Trophoblast cell (in vitro differentiated cells and primary cell): ENCODE data around the gene SERPINA3.

Source experiments
- DNase-seq, 2 donors: peaks; one replicate each; pipeline ENCODE4 v3.0.0-alpha.2; 2016
- H2AFZ ChIP-seq: 2 replicates; pipeline ENCODE4 v1.6.1; 2013; ENCODE audit warnings: low read length, moderate library complexity, mild to moderate bottlenecking; ENCODE audit not compliant: insufficient read depth, poor library complexity
- H2AK5ac ChIP-seq: 2 replicates; pipeline ENCODE4 v1.6.1; 2013; ENCODE audit warnings: mild to moderate bottlenecking, low read length
- H2BK120ac ChIP-seq: 2 replicates; pipeline ENCODE4 v1.6.1; 2013; ENCODE audit warnings: low read length, mild to moderate bottlenecking, moderate library complexity; ENCODE audit not compliant: insufficient read depth, poor library complexity
- H2BK12ac ChIP-seq: 2 replicates; pipeline ENCODE4 v1.6.1; 2013; ENCODE audit warnings: mild to moderate bottlenecking, low read length, moderate library complexity
- H2BK5ac ChIP-seq: 2 replicates; pipeline ENCODE4 v1.6.1; 2013; ENCODE audit warnings: low read length, low read depth, moderate library complexity, mild to moderate bottlenecking; ENCODE audit not compliant: poor library complexity
- H3K14ac ChIP-seq: 2 replicates; pipeline ENCODE4 v1.6.1; 2013; ENCODE audit warnings: mild to moderate bottlenecking, low read length
- H3K18ac ChIP-seq: 2 replicates; pipeline ENCODE4 v1.6.1; 2013; ENCODE audit warnings: mild to moderate bottlenecking, low read length
- H3K23ac ChIP-seq: 2 replicates; pipeline ENCODE4 v1.6.1; 2013; ENCODE audit warnings: low read length
- H3K27ac ChIP-seq: 2 replicates; pipeline ENCODE4 v1.5.1; 2013; ENCODE audit warnings: low read depth, mild to moderate bottlenecking, inconsistent platforms, low read length, moderate library complexity
- H3K27me3 ChIP-seq: 2 replicates; pipeline ENCODE4 v1.6.1; 2013; ENCODE audit warnings: inconsistent platforms, mild to moderate bottlenecking, low read length, moderate library complexity; ENCODE audit not compliant: insufficient read depth
- H3K36me3 ChIP-seq, 2 experiments: 1 replicate in 1 of 2; 2 replicates in 1 of 2; pipeline ENCODE4 v1.6.1; 2013; ENCODE audit warnings: low read length in 2 of 2, mild to moderate bottlenecking in 2 of 2, moderate library complexity in 1 of 2; ENCODE audit not compliant: insufficient read depth in 2 of 2, control insufficient read depth in 1 of 2
- H3K4ac ChIP-seq: 2 replicates; pipeline ENCODE4 v1.6.1; 2013; ENCODE audit warnings: low read depth, mild to moderate bottlenecking, low read length, moderate library complexity
- H3K4me1 ChIP-seq, 2 experiments: 1 replicate in 1 of 2; 2 replicates in 1 of 2; pipeline ENCODE4 v1.6.1; 2013; ENCODE audit warnings: low read length in 2 of 2, mild to moderate bottlenecking in 2 of 2, moderate library complexity in 1 of 2; ENCODE audit not compliant: insufficient read depth in 2 of 2, control insufficient read depth in 1 of 2
- H3K4me2 ChIP-seq: 2 replicates; pipeline ENCODE4 v1.6.1; 2013; ENCODE audit warnings: inconsistent platforms, mild to moderate bottlenecking, low read length, moderate library complexity
- H3K4me3 ChIP-seq: 2 replicates; pipeline ENCODE4 v1.5.1; 2013; ENCODE audit warnings: mild to moderate bottlenecking, low read depth, low read length, inconsistent platforms
- H3K79me1 ChIP-seq: one replicate; pipeline ENCODE4 v1.6.1; 2013; ENCODE audit warnings: low read length
- H3K79me2 ChIP-seq: 2 replicates; pipeline ENCODE4 v1.6.1; 2013; ENCODE audit warnings: low read length, mild to moderate bottlenecking; ENCODE audit not compliant: control insufficient read depth, insufficient read depth, poor library complexity
- H3K9ac ChIP-seq: 2 replicates; pipeline ENCODE4 v1.6.1; 2013; ENCODE audit warnings: mild to moderate bottlenecking, low read length
- H3K9me3 ChIP-seq: 2 replicates; pipeline ENCODE4 v1.6.1; 2013; ENCODE audit warnings: low read depth, mild to moderate bottlenecking, control low read depth, inconsistent platforms, low read length; ENCODE audit not compliant: insufficient read depth
- H4K12ac ChIP-seq: 2 replicates; pipeline ENCODE4 v1.6.1; 2013; ENCODE audit warnings: low read depth, mild to moderate bottlenecking, low read length, moderate library complexity
- H4K8ac ChIP-seq: 2 replicates; pipeline ENCODE4 v1.6.1; 2013; ENCODE audit warnings: low read depth, mild to moderate bottlenecking, low read length, moderate library complexity
- H4K91ac ChIP-seq: one replicate; pipeline ENCODE4 v1.6.1; 2013; ENCODE audit warnings: low read depth, mild to moderate bottlenecking, low read length, moderate library complexity
- WGBS: extraction: QIAGEN DNeasy Blood & Tissue Kit; methylation state at CpG from one replicate; pipeline ENCODE4 v1.1.7; 2013; ENCODE audit warnings: missing lambda C conversion rate; ENCODE audit not compliant: insufficient read length, insufficient coverage; ENCODE audit errors: extremely low coverage; 5-methylcytosine and 5-hydroxymethylcytosine counted together

The SERPINA3 gene

GRCh38 chr14:94617366-94617941, 5.3 kb downstream of the SERPINA3 start:
- H3K9ac ChIP-seq, result no peak overlapping the region
- H2AFZ ChIP-seq, result no peak overlapping the region
- no peak overlapping the region for H4K12ac ChIP-seq
- H3K23ac ChIP-seq, result no peak overlapping the region
- no peak overlapping the region for H3K18ac ChIP-seq
- no peak overlapping the region for H3K27ac ChIP-seq
- H3K4me2 ChIP-seq, result no peak overlapping the region
- no peak overlapping the region for H4K91ac ChIP-seq
- no peak overlapping the region for H3K4ac ChIP-seq
- no peaks in the 10 kb centered on the region for H3K79me2 ChIP-seq
- no peak overlapping the region for H3K14ac ChIP-seq
- H3K36me3 ChIP-seq, result no peaks in the 10 kb centered on the region
- peaks cover 18% of the 10 kb centered on the region for H3K9me3 ChIP-seq
- H4K8ac ChIP-seq, result no peak overlapping the region
- no peak overlapping the region for H2BK5ac ChIP-seq
- no peak overlapping the region for H2BK120ac ChIP-seq
- DNase-seq, result no peak
- no CpG with 5 or more reads among the region's 5 CpGs for WGBS
- H3K4me3 ChIP-seq, result no peak overlapping the region
- peaks cover 0 to 3% of the 10 kb centered on the region in 2 experiments for H3K4me1 ChIP-seq
- H3K27me3 ChIP-seq, result no peaks in the 10 kb centered on the region
- no peak overlapping the region for H2BK12ac ChIP-seq
- H3K79me1 ChIP-seq, result no peaks in the 10 kb centered on the region
- H2AK5ac ChIP-seq, result no peak overlapping the region

- Histone ChIP-seq H4K8ac (no peak overlapping the region), H3K14ac (no peak overlapping the region), H2BK5ac (no peak overlapping the region), H2AK5ac (no peak overlapping the region), H3K36me3 (no peaks in the 10 kb centered on the region), H3K4ac (no peak overlapping the region), H2BK12ac (no peak overlapping the region), H2AFZ (no peak overlapping the region), H3K4me2 (no peak overlapping the region), H3K27ac (no peak overlapping the region), H3K4me3 (no peak overlapping the region), H3K9ac (no peak overlapping the region), H3K9me3 (peaks cover 18% of the 10 kb centered on the region), H3K27me3 (no peaks in the 10 kb centered on the region), H3K79me2 (no peaks in the 10 kb centered on the region), H2BK120ac (no peak overlapping the region), H4K12ac (no peak overlapping the region), H3K18ac (no peak overlapping the region), H3K79me1 (no peaks in the 10 kb centered on the region), H4K91ac (no peak overlapping the region), H3K23ac (no peak overlapping the region), H3K4me1 (no peaks in the 10 kb centered on the region)
- no CpG with 5 or more reads among the region's 3 CpGs for WGBS
- no peak for DNase-seq
Measured at GRCh38 chr14:94617988-94618822, 6.0 kb downstream of the SERPINA3 start.

DNA sequence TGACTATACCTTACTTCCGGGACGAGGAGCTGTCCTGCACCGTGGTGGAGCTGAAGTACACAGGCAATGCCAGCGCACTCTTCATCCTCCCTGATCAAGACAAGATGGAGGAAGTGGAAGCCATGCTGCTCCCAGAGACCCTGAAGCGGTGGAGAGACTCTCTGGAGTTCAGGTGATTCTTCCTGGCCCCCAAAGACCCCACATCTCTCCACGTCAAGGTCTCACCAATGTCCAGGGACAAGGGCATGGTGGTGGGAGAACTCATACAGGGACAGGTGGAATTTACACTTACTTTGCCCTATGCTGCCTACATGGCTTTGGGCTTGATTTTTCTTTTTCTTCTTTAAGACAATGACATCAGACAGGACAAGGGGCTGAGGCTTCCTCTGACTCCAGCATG, 7.1 kb downstream of the SERPINA3 start:
- no peak overlapping the region for H4K8ac ChIP-seq
- no peak overlapping the region for H4K12ac ChIP-seq
- H3K27ac ChIP-seq, result no peak overlapping the region
- no peaks in the 10 kb centered on the region for H3K36me3 ChIP-seq
- no peak overlapping the region for H2AK5ac ChIP-seq
- H2BK120ac ChIP-seq, result no peak overlapping the region
- no peak overlapping the region for H2BK5ac ChIP-seq
- no CpG with 5 or more reads among the region's 6 CpGs for WGBS
- no peak overlapping the region for H4K91ac ChIP-seq
- no peak overlapping the region for H3K14ac ChIP-seq
- no peaks in the 10 kb centered on the region for H3K79me2 ChIP-seq
- no peak overlapping the region for H2AFZ ChIP-seq
- no peak overlapping the region for H3K4me2 ChIP-seq
- DNase-seq, result no peak
- H3K27me3 ChIP-seq, result no peaks in the 10 kb centered on the region
- H3K79me1 ChIP-seq, result no peaks in the 10 kb centered on the region
- H2BK12ac ChIP-seq, result no peak overlapping the region
- peaks cover 18% of the 10 kb centered on the region for H3K9me3 ChIP-seq
- no peak overlapping the region for H3K18ac ChIP-seq
- no peak overlapping the region for H3K23ac ChIP-seq
- no peak overlapping the region for H3K4ac ChIP-seq
- H3K4me1 ChIP-seq, result no peaks in the 10 kb centered on the region
- no peak overlapping the region for H3K9ac ChIP-seq
- H3K4me3 ChIP-seq, result no peak overlapping the region

- H2BK5ac ChIP-seq, result no peak overlapping the region
- H2AK5ac ChIP-seq, result no peak overlapping the region
- H3K4me1 ChIP-seq, result no peaks in the 10 kb centered on the region
- H3K9ac ChIP-seq, result no peak overlapping the region
- no peak overlapping the region for H2BK12ac ChIP-seq
- H3K23ac ChIP-seq, result no peak overlapping the region
- H4K8ac ChIP-seq, result no peak overlapping the region
- no peak overlapping the region for H2AFZ ChIP-seq
- no peaks in the 10 kb centered on the region for H3K27me3 ChIP-seq
- no peaks in the 10 kb centered on the region for H3K79me2 ChIP-seq
- no peak overlapping the region for H3K27ac ChIP-seq
- no peak overlapping the region for H3K18ac ChIP-seq
- no peak for DNase-seq
- H3K36me3 ChIP-seq, result no peaks in the 10 kb centered on the region
- H3K4ac ChIP-seq, result no peak overlapping the region
- no peak overlapping the region for H2BK120ac ChIP-seq
- H3K9me3 ChIP-seq, result peaks cover 18% of the 10 kb centered on the region
- no peak overlapping the region for H4K12ac ChIP-seq
- no CpG with 5 or more reads among the region's 6 CpGs for WGBS
- H4K91ac ChIP-seq, result no peak overlapping the region
- no peaks in the 10 kb centered on the region for H3K79me1 ChIP-seq
- H3K4me3 ChIP-seq, result no peak overlapping the region
- H3K4me2 ChIP-seq, result no peak overlapping the region
- H3K14ac ChIP-seq, result no peak overlapping the region
Measured at GRCh38 chr14:94620597-94620996, 8.4 kb downstream of the SERPINA3 start.
